OCI-LY3 (cell line): Measurements from ENCODE around the gene ATRN.

Experiments
- H2AFZ ChIP-seq: fragments of 200-600, 300-600 bp; shearing (Covaris generic); 2 replicates; pipeline ENCODE4 v1.6.0; 2014; ENCODE audit warnings: antibody characterized with exemption, low read depth, low read length
- H3K27ac ChIP-seq: fragments of 200-600, 300-600 bp; sonication (generic); 2 replicates; pipeline ENCODE4 v1.5.1; 2014; ENCODE audit warnings: mild to moderate bottlenecking, low read length, moderate library complexity, mixed read lengths
- H3K27me3 ChIP-seq: fragments of 200-600, 300-600 bp; sonication (generic); 2 replicates; pipeline ENCODE4 v1.6.1; 2014; ENCODE audit warnings: low read depth, low read length, mixed read lengths
- H3K36me3 ChIP-seq: fragments of 200-600, 300-600 bp; sonication (generic); replicated peaks from 2 replicates; pipeline ENCODE3; 2014; ENCODE audit warnings: low read depth, low read length, mixed read lengths
- H3K4me1 ChIP-seq: fragments of 300-600, 200-600 bp; sonication (generic); 2 replicates; pipeline ENCODE4 v1.6.1; 2014; ENCODE audit warnings: low read length, mixed read lengths
- H3K4me2 ChIP-seq: fragments of 200-600, 300-600 bp; sonication (generic); 2 replicates; pipeline ENCODE4 v1.6.1; 2014; ENCODE audit warnings: low read length, mixed read lengths
- H3K4me3 ChIP-seq: fragments of 300-600, 200-600 bp; sonication (generic); 2 replicates; pipeline ENCODE4 v1.5.1; 2014; ENCODE audit warnings: antibody characterized with exemption, mild to moderate bottlenecking, low read length, moderate library complexity
- H3K79me2 ChIP-seq: fragments of 300-600, 200-600 bp; shearing (Covaris generic); 2 replicates; pipeline ENCODE4 v1.6.1; 2014; ENCODE audit warnings: mild to moderate bottlenecking, low read length, mixed read lengths
- H3K9ac ChIP-seq: fragments of 300-600, 200-600 bp; shearing (Covaris generic); 2 replicates; pipeline ENCODE4 v1.6.0; 2014; ENCODE audit warnings: mild to moderate bottlenecking, low read length, moderate library complexity
- H3K9me3 ChIP-seq: fragments of 200-600, 300-600 bp; shearing (Covaris generic); 2 replicates; pipeline ENCODE4 v1.6.1; 2014; ENCODE audit warnings: low read length, mixed read lengths; ENCODE audit not compliant: insufficient read depth
- H4K20me1 ChIP-seq: fragments of 200-600, 300-600 bp; sonication (generic); 2 replicates; pipeline ENCODE4 v1.6.1; 2016; ENCODE audit warnings: low read length, mixed read lengths; ENCODE audit not compliant: insufficient read depth
- EZH2phosphoT487 ChIP-seq: fragments of 200-600 bp; shearing (Covaris generic); IDR thresholded peaks from 2 replicates; pipeline ENCODE4 v1.6.1; 2018; ENCODE audit warnings: antibody characterized with exemption, mixed run types, low read depth
- TF ChIP-seq, protein P1 (sequence below): fragments of 200-600, 300-600 bp; sonication (generic); IDR thresholded peaks from 2 replicates; pipeline ENCODE4 v1.5.1; 2014; ENCODE audit warnings: antibody characterized with exemption, low read length, low read depth

ATRN gene

DNA sequence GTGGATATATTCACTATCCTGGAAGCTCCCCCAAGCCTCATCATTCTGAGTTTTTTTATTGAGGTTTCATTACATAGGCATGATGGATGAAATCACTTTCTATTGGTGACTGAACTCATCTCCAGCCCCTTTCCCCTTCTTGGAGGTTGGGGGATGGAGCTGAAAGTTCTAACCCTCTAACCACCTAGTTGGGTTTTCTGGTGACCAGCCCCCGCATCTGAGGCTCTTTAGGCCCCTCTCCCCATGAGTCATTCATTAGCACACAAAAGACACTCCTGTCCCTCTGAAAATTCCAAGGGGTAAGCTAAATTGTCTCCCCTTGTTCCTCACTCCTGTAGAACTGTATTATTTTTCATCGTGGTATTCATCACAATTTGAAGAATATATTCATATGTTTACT lies 159.1 kb downstream of the ATRN start:
- Histone ChIP-seq H3K36me3 (no peaks in the 10 kb centered on the region), H4K20me1 (no peaks in the 10 kb centered on the region), H3K79me2 (no peaks in the 10 kb centered on the region), H3K4me2 (no peak overlapping the region), H3K27me3 (no peaks in the 10 kb centered on the region), H3K9ac (no peak overlapping the region), H3K27ac (no peak overlapping the region), H3K4me3 (no peak overlapping the region), H3K9me3 (no peaks in the 10 kb centered on the region), H2AFZ (no peak overlapping the region), H3K4me1 (peaks cover 1% of the 10 kb centered on the region)
- TF ChIP-seq, protein P1, sequence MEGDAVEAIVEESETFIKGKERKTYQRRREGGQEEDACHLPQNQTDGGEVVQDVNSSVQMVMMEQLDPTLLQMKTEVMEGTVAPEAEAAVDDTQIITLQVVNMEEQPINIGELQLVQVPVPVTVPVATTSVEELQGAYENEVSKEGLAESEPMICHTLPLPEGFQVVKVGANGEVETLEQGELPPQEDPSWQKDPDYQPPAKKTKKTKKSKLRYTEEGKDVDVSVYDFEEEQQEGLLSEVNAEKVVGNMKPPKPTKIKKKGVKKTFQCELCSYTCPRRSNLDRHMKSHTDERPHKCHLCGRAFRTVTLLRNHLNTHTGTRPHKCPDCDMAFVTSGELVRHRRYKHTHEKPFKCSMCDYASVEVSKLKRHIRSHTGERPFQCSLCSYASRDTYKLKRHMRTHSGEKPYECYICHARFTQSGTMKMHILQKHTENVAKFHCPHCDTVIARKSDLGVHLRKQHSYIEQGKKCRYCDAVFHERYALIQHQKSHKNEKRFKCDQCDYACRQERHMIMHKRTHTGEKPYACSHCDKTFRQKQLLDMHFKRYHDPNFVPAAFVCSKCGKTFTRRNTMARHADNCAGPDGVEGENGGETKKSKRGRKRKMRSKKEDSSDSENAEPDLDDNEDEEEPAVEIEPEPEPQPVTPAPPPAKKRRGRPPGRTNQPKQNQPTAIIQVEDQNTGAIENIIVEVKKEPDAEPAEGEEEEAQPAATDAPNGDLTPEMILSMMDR = no peak
- TF ChIP-seq EZH2phosphoT487 = no peak

- Histone ChIP-seq H3K27ac (no peak overlapping the region), H3K4me2 (no peak overlapping the region)
Observed at GRCh38 chr20:3630429-3630828, 159.6 kb downstream of the ATRN start.

DNA sequence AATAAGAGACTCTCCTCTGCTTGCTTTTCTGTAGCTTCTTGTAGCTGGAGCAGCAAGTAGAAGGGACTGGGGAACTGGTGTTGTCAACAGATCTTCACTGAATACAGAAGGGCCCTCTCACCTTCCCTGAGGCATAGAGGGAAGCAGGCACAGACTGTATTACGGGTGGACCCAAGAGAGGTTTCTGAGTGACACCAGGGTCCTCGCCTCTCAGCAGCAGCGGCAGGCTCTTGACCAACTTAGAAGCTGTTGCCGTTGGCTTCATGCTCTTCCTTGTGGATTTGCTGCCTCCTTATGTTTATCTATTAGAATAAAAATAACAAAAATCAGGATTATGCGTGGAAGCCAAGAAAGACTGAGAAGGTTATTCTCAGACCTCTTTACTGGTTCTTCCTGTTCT lies 160.7 kb downstream of the ATRN start:
- TF ChIP-seq EZH2phosphoT487 = no peak
- TF ChIP-seq, protein P1 = no peak

More at GRCh38 chr20:3630429-3630828, 159.6 kb downstream of the ATRN start:
- Histone ChIP-seq H3K4me3 (no peak overlapping the region), H3K36me3 (no peaks in the 10 kb centered on the region), H3K4me1 (no peaks in the 10 kb centered on the region), H3K9ac (no peak overlapping the region), H2AFZ (no peak overlapping the region), H3K79me2 (no peaks in the 10 kb centered on the region), H3K9me3 (no peaks in the 10 kb centered on the region), H3K27me3 (no peaks in the 10 kb centered on the region), H4K20me1 (no peaks in the 10 kb centered on the region)
- TF ChIP-seq, protein P1 = no peak
- no peak for TF ChIP-seq EZH2phosphoT487

DNA sequence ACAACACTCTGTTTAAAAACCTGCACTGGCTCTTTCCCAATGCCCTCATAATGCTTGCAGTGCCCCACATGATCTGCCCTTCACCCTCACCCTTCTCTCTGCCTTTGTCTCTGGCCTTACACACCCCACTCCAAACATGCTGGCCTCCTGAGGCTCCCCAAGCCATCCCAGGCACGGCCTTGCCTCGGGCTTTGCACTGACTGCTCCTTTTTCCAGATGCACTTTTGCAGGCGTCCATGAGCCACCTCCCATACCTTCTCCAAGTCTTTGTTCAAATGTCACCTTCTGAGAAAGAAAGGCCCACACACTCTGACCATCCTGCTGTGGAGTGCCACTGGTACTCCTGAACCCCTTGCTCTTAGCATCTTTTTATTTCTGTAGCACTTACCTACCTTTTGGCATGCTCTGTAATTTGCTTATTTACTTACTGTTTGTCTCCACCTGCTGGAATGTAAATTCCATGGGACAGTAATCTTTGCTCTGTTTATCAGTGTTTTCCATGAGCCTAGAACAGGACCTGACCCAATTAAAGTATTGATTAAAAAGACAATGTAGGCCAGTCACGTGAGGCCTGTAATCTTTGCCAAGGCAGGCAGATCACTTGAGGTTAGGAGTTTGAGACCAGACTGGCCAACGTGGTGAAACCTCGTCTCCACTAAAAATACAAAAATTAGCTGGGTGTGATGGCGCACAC lies 161.6 kb downstream of the ATRN start:
- H3K36me3 ChIP-seq = no peaks in the 10 kb centered on the region
- no peak overlapping the region for H2AFZ ChIP-seq
- no peak overlapping the region for H3K27ac ChIP-seq
- H3K9me3 ChIP-seq = no peaks in the 10 kb centered on the region
- H3K27me3 ChIP-seq = no peaks in the 10 kb centered on the region
- H3K79me2 ChIP-seq = no peaks in the 10 kb centered on the region
- no peaks in the 10 kb centered on the region for H4K20me1 ChIP-seq
- no peaks in the 10 kb centered on the region for H3K4me1 ChIP-seq
- TF ChIP-seq, protein P1 = peak; percentile 24
- no peak for TF ChIP-seq EZH2phosphoT487
- H3K4me2 ChIP-seq = no peak overlapping the region
- H3K4me3 ChIP-seq = no peak overlapping the region
- H3K9ac ChIP-seq = no peak overlapping the region

More for the DNA sequence above, 160.7 kb downstream of the ATRN start:
- Histone ChIP-seq H3K36me3 (no peaks in the 10 kb centered on the region), H3K4me3 (no peak overlapping the region), H4K20me1 (no peaks in the 10 kb centered on the region), H3K9me3 (no peaks in the 10 kb centered on the region), H2AFZ (no peak overlapping the region), H3K4me1 (no peaks in the 10 kb centered on the region), H3K27ac (no peak overlapping the region), H3K4me2 (no peak overlapping the region), H3K9ac (no peak overlapping the region), H3K27me3 (no peaks in the 10 kb centered on the region), H3K79me2 (no peaks in the 10 kb centered on the region)
